Myocyte (in vitro differentiated cells): ENCODE measurements around the gene VMO1. TPM values are rescaled to one million over a fixed set of nuclear protein-coding genes. Genes with fewer than 3 reads are reported as not detected.

Experiments used
- total RNA-seq: library from RNA; depleted of rRNA; stranded (reverse); fragments of >200 nt; gene quantifications from 2 replicates; pipeline ENCODE4 v1.2.3, GENCODE V29; 2014

Gene VMO1
- total RNA-seq, 1 donor from 2014 or later: not detected

Other genes starting within 250 kb of the VMO1 start
- 50.0 and 51.4 TPM in 2 replicates for gene MYBBP1A, start 231.0 kb downstream of the VMO1 start, total RNA-seq
- not detected in 2 replicates for gene GGT6, start 225.8 kb downstream of the VMO1 start, total RNA-seq
- gene SMTNL2, start 201.8 kb downstream of the VMO1 start, total RNA-seq: 0.08 and 0.10 TPM in 2 replicates
- gene ALOX15, start 144.7 kb downstream of the VMO1 start, total RNA-seq: not detected in 2 replicates
- gene PELP1, start 82.2 kb downstream of the VMO1 start, total RNA-seq: 31.3 and 52.0 TPM in 2 replicates
- 7.8 and 10.8 TPM in 2 replicates for gene ARRB2, start 75.7 kb downstream of the VMO1 start, total RNA-seq
- 31.0 and 32.7 TPM in 2 replicates for gene MED11, start 54.9 kb downstream of the VMO1 start, total RNA-seq
- gene ZMYND15, start 46.5 kb downstream of the VMO1 start, total RNA-seq: 0.05 TPM in 1 of 2 replicates, not detected in the other
- 0.57 and 1.1 TPM in 2 replicates for gene CXCL16, start 46.4 kb downstream of the VMO1 start, total RNA-seq
- not detected in 2 replicates for gene TM4SF5, start 14.5 kb downstream of the VMO1 start, total RNA-seq
- not detected in 2 replicates for gene GLTPD2, start 2.6 kb upstream of the VMO1 start, total RNA-seq
- gene PSMB6, start 9.8 kb upstream of the VMO1 start, total RNA-seq: 185 and 231 TPM in 2 replicates
- gene PLD2, start 20.8 kb upstream of the VMO1 start, total RNA-seq: 6.7 and 9.8 TPM in 2 replicates
- gene MINK1, start 47.0 kb upstream of the VMO1 start, total RNA-seq: 17.6 and 18.1 TPM in 2 replicates
- 0.42 and 0.94 TPM in 2 replicates for gene C17orf107, start 113.2 kb upstream of the VMO1 start, total RNA-seq
- not detected in 2 replicates for gene CHRNE, start 116.7 kb upstream of the VMO1 start, total RNA-seq
- gene GP1BA, start 145.9 kb upstream of the VMO1 start, total RNA-seq: not detected in 2 replicates
- gene SLC25A11, start 153.7 kb upstream of the VMO1 start, total RNA-seq: 87.4 and 100 TPM in 2 replicates
- 40.1 and 53.3 TPM in 2 replicates for gene RNF167, start 153.9 kb upstream of the VMO1 start, total RNA-seq
- 1,067 and 1,213 TPM in 2 replicates for gene PFN1, start 162.2 kb upstream of the VMO1 start, total RNA-seq
- 833 and 1,073 TPM in 2 replicates for gene ENO3, start 164.8 kb upstream of the VMO1 start, total RNA-seq
- 114 and 133 TPM in 2 replicates for gene SPAG7, start 181.5 kb upstream of the VMO1 start, total RNA-seq
- 13.7 and 23.8 TPM in 2 replicates for gene CAMTA2, start 201.3 kb upstream of the VMO1 start, total RNA-seq
- 0.62 TPM in 1 of 2 replicates, not detected in the other for gene INCA1, start 211.2 kb upstream of the VMO1 start, total RNA-seq
- gene KIF1C, start 211.6 kb upstream of the VMO1 start, total RNA-seq: 146 and 162 TPM in 2 replicates
- not detected in 2 replicates for gene SLC52A1, start 249.1 kb upstream of the VMO1 start, total RNA-seq